H1 (cell line): ENCODE measurements around the gene DNAAF5. TPM values are rescaled to one million over a fixed set of nuclear protein-coding genes. Genes with fewer than 3 reads are reported as not detected.

Source experiments
- CTCF ChIA-PET: fragments of 300-600 bp; sonication (Branson Sonifier 250); formaldehyde crosslinking; loops from one replicate; lab custom pipeline; 2021; ENCODE audit not compliant: partially characterized antibody; lab: Charles Lee
- POLR2A ChIA-PET: fragments of 300-600 bp; sonication (Branson Sonifier 250); formaldehyde crosslinking; loops from one replicate; lab custom pipeline; 2021; ENCODE audit warnings: inconsistent platforms; ENCODE audit not compliant: partially characterized antibody; lab: Charles Lee
- DNase-seq, 2 experiments: peaks; one replicate each; pipeline versions ENCODE4 v3.0.0 to v3.0.0-alpha.2; 2010 to 2022; ENCODE audit warnings: low spot score in 2 of 2, low read depth in 1 of 2, mixed read lengths in 1 of 2
- FAIRE-seq: peaks from 2 replicates; lab custom pipeline; 2011; peaks lifted over from hg19 to GRCh38; lab: Jason Lieb, UNC
- H2AFZ ChIP-seq: 2 replicates; pipeline ENCODE4 v1.8.1; 2012; ENCODE audit warnings: low read length, inconsistent platforms
- H2AK5ac ChIP-seq: 2 replicates; pipeline ENCODE4 v1.6.1; 2013; ENCODE audit warnings: low read depth, low read length
- H2BK120ac ChIP-seq: replicated peaks from 2 replicates; pipeline ENCODE3; 2013; ENCODE audit warnings: low read depth, low read length, inconsistent platforms
- H2BK12ac ChIP-seq: 2 replicates; pipeline ENCODE4 v1.6.1; 2013; ENCODE audit warnings: low read depth, low read length
- H2BK15ac ChIP-seq: 2 replicates; pipeline ENCODE4 v1.6.1; 2013; ENCODE audit warnings: low read length
- H2BK20ac ChIP-seq: 2 replicates; pipeline ENCODE4 v1.6.1; 2013; ENCODE audit warnings: low read length
- H2BK5ac ChIP-seq: 2 replicates; pipeline ENCODE4 v1.6.1; 2013; ENCODE audit warnings: low read depth, low read length
- H3K14ac ChIP-seq: 2 replicates; pipeline ENCODE4 v1.6.1; 2013; ENCODE audit warnings: inconsistent platforms; ENCODE audit not compliant: insufficient read length
- H3K18ac ChIP-seq: 2 replicates; pipeline ENCODE4 v1.6.1; 2013; ENCODE audit warnings: low read length; ENCODE audit errors: extremely low read depth
- H3K23ac ChIP-seq: 2 replicates; pipeline ENCODE4 v1.6.1; 2013; ENCODE audit warnings: inconsistent platforms; ENCODE audit not compliant: insufficient read length
- H3K23me2 ChIP-seq: 2 replicates; pipeline ENCODE4 v1.6.1; 2013; ENCODE audit warnings: low read depth, low read length
- H3K27ac ChIP-seq: 2 replicates; pipeline ENCODE4 v1.6.1; 2011; ENCODE audit warnings: low read depth, low read length, inconsistent platforms
- H3K27me3 ChIP-seq, 4 experiments: replicated peaks in 1 of 4; 1 replicate in 1 of 4; 2 replicates in 3 of 4; pipeline versions ENCODE4 v1.6.1 to v1.8.1; 2011 to 2013; ENCODE audit warnings: low read length in 3 of 4, mild to moderate bottlenecking in 3 of 4, inconsistent platforms in 2 of 4, mixed read lengths in 2 of 4, moderate library complexity in 1 of 4; ENCODE audit not compliant: control insufficient read depth in 3 of 4, insufficient read depth in 3 of 4; ENCODE audit errors: extremely low read depth in 1 of 4
- H3K36me3 ChIP-seq, 4 experiments: 2 replicates each; pipeline versions ENCODE4 v1.6.1 to v1.8.1; 2011 to 2013; ENCODE audit warnings: mild to moderate bottlenecking in 4 of 4, low read length in 3 of 4, moderate library complexity in 2 of 4, control low read depth in 1 of 4, inconsistent platforms in 1 of 4; ENCODE audit not compliant: insufficient read depth in 4 of 4, control insufficient read depth in 2 of 4
- H3K4ac ChIP-seq: replicated peaks from 2 replicates; pipeline ENCODE3; 2013; ENCODE audit warnings: low read length, low read depth, mixed read lengths, inconsistent platforms; ENCODE audit not compliant: insufficient read length
- H3K4me1 ChIP-seq, 4 experiments: replicated peaks in 1 of 4; 1 replicate in 1 of 4; 2 replicates in 3 of 4; pipeline versions ENCODE4 v1.6.1 to v1.8.1; 2011 to 2013; ENCODE audit warnings: low read length in 3 of 4, inconsistent platforms in 2 of 4, mixed read lengths in 1 of 4; ENCODE audit not compliant: insufficient read depth in 4 of 4, control insufficient read depth in 3 of 4
- H3K4me2 ChIP-seq, 2 experiments: 2 replicates each; pipeline versions ENCODE4 v1.6.1 to v1.8.1; 2011 to 2013; ENCODE audit warnings: low read depth in 2 of 2, low read length in 2 of 2, control low read depth in 1 of 2, inconsistent platforms in 1 of 2, mild to moderate bottlenecking in 1 of 2; ENCODE audit not compliant: insufficient read depth in 1 of 2
- H3K4me3 ChIP-seq, 4 experiments: fragments of 200-600, 300-600 bp in 1 of 4; sonication (generic), shearing (Covaris generic), sonication (Bioruptor Twin) in 1 of 4; 2 replicates each; pipeline versions ENCODE4 v1.5.1 to v1.8.1; 2011 to 2016; ENCODE audit warnings: low read length in 4 of 4, low read depth in 3 of 4, control low read depth in 2 of 4, inconsistent platforms in 2 of 4, mild to moderate bottlenecking in 2 of 4, mixed read lengths in 1 of 4, moderate library complexity in 1 of 4; ENCODE audit not compliant: insufficient read depth in 2 of 4; ENCODE audit errors: extremely low read depth in 1 of 4
- H3K56ac ChIP-seq: replicated peaks from 2 replicates; pipeline ENCODE3; 2013; ENCODE audit warnings: low read depth, mild to moderate bottlenecking, mixed read lengths, low read length, inconsistent platforms; ENCODE audit not compliant: insufficient read length
- H3K79me1 ChIP-seq: 2 replicates; pipeline ENCODE4 v1.6.1; 2013; ENCODE audit warnings: low read depth, low read length, control low read depth
- H3K79me2 ChIP-seq, 2 experiments: 2 replicates each; pipeline versions ENCODE4 v1.6.1 to v1.8.1; 2012 to 2013; ENCODE audit warnings: low read length in 2 of 2, mild to moderate bottlenecking in 2 of 2, inconsistent platforms in 1 of 2; ENCODE audit not compliant: insufficient read depth in 2 of 2, control insufficient read depth in 1 of 2
- H3K9ac ChIP-seq, 4 experiments: replicated peaks in 1 of 4; 1 replicate in 1 of 4; 2 replicates in 3 of 4; pipeline versions ENCODE4 v1.6.1 to v1.8.1; 2011 to 2013; ENCODE audit warnings: low read depth in 3 of 4, low read length in 3 of 4, control low read depth in 2 of 4, mild to moderate bottlenecking in 2 of 4, moderate library complexity in 2 of 4, inconsistent platforms in 1 of 4; ENCODE audit errors: extremely low read depth in 1 of 4
- H3K9me3 ChIP-seq, 2 experiments: 2 replicates each; pipeline versions ENCODE4 v1.6.1 to v1.8.1; 2012 to 2013; ENCODE audit warnings: mild to moderate bottlenecking in 2 of 2, moderate library complexity in 2 of 2, control low read depth in 1 of 2, inconsistent platforms in 1 of 2, low read depth in 1 of 2, low read length in 1 of 2, mixed read lengths in 1 of 2; ENCODE audit not compliant: insufficient read depth in 2 of 2
- H4K20me1 ChIP-seq, 2 experiments: replicated peaks in 1 of 2; 2 replicates each; pipeline versions ENCODE3 to v1.8.1; 2011 to 2013; ENCODE audit warnings: inconsistent platforms in 2 of 2, low read length in 2 of 2, mild to moderate bottlenecking in 1 of 2; ENCODE audit not compliant: insufficient read depth in 2 of 2, control insufficient read depth in 1 of 2
- H4K5ac ChIP-seq: 2 replicates; pipeline ENCODE4 v1.6.1; 2013; ENCODE audit warnings: low read length, low read depth, mixed read lengths, inconsistent platforms; ENCODE audit not compliant: insufficient read length
- H4K8ac ChIP-seq: 2 replicates; pipeline ENCODE4 v1.8.0; 2013; ENCODE audit warnings: mild to moderate bottlenecking, moderate library complexity, low read length, inconsistent platforms; ENCODE audit not compliant: insufficient read depth; ENCODE audit errors: extremely low read depth
- H4K91ac ChIP-seq: replicated peaks from 2 replicates; pipeline ENCODE3; 2013; ENCODE audit warnings: low read length, mixed read lengths, inconsistent platforms; ENCODE audit not compliant: insufficient read length
- CBX5 ChIP-seq: fragments of 300-800, 300-1000 bp; sonication (generic); IDR thresholded peaks from 2 replicates; pipeline ENCODE4 v1.7.1; 2016; ENCODE audit warnings: antibody characterized with exemption, low read length, low read depth
- KDM1A ChIP-seq: fragments of 200-600, 300-600 bp; sonication (generic); IDR thresholded peaks from 2 replicates; pipeline ENCODE4 v1.7.1; 2016; ENCODE audit warnings: mild to moderate bottlenecking, low read length, borderline replicate concordance
- POLR2AphosphoS5 ChIP-seq: IDR thresholded peaks from 2 replicates; pipeline ENCODE4 v1.6.1; 2011; ENCODE audit warnings: low read depth, low read length
- WGBS, 2 experiments: shearing (Covaris generic) in 1 of 2; methylation state at CpG; one replicate each; pipeline versions ENCODE4 v1.1.6 to v1.1.7; 2013 to 2015; ENCODE audit warnings: low lambda C conversion rate in 2 of 2, mixed read lengths in 2 of 2, inconsistent platforms in 1 of 2, low coverage in 1 of 2, missing lambda C conversion rate in 1 of 2; ENCODE audit not compliant: insufficient replicate concordance in 2 of 2, insufficient coverage in 1 of 2, insufficient read length in 1 of 2; ENCODE audit errors: extremely low coverage in 1 of 2, missing lambda C conversion rate in 1 of 2; 5-methylcytosine and 5-hydroxymethylcytosine counted together
- polyA plus RNA-seq, 7 experiments: library from polyadenylated mRNA; depleted of rRNA in 3 of 7; stranded (reverse) in 5 of 7; unstranded in 2 of 7; fragments of >200 nt in 5 of 7; fragments of 200-250 nt in 2 of 7; gene quantifications; 1 replicate in 5 of 7; 2 replicates in 1 of 7; 4 replicates in 1 of 7; pipeline versions ENCODE4 v1.2.1 to v1.2.3, GENCODE V29; 2011 to 2013; ENCODE audit warnings: missing spikeins in 2 of 7, mixed read lengths in 2 of 7
- total RNA-seq: library from RNA; stranded (reverse); fragmentation: NEBNext Ultra II Directional; extraction: Animal tissue kit (Norgen Biotek cat#: 25700); gene quantifications from 2 replicates; pipeline ENCODE4 v1.2.1, GENCODE V29; 2021

The DNAAF5 gene
- total and polyA plus RNA-seq, 2 of the 8 experiments (the other 6 are each of a cell fraction or from before 2014, with no cell fraction given) = 55.1 to 95.9 TPM

- Histone ChIP-seq H3K14ac (no peak overlapping the region), H3K4ac (no peak overlapping the region)
- CTCF ChIA-PET = interaction anchor here (0.9 to 2.5 kb wide), 3 partner anchors 21 to 443 kb away, joined by 3 to 7 read pairs (median 3); no protein-coding TSS in a partner anchor
These were observed 37.3 kb downstream of the DNAAF5 start for GRCh38 chr7:763762-764161.

More at GRCh38 chr7:763762-764161, 37.3 kb downstream of the DNAAF5 start:
- Histone ChIP-seq H3K56ac (no peak overlapping the region), H4K5ac (no peak overlapping the region), H3K4me2 (no peak overlapping the region), H3K9ac (no peak overlapping the region), H3K27me3 (no peaks in the 10 kb centered on the region), H4K8ac (no peak overlapping the region), H2BK15ac (no peak overlapping the region), H4K20me1 (peaks cover 0 to 13% of the 10 kb centered on the region in 2 experiments), H3K9me3 (no peaks in the 10 kb centered on the region), H3K23ac (no peak overlapping the region), H3K23me2 (no peaks in the 10 kb centered on the region), H4K91ac (no peak overlapping the region), H2BK12ac (no peak overlapping the region), H3K4me1 (no peaks in the 10 kb centered on the region), H2BK20ac (no peak overlapping the region), H2BK5ac (no peak overlapping the region; the same call in 1 of the 2 replicates), H3K79me2 (no peaks in the 10 kb centered on the region), H2AK5ac (no peak overlapping the region), H3K27ac (no peak overlapping the region), H3K4me3 (no peak overlapping the region), H3K36me3 (peaks cover 10 to 27% (median 17%) of the 10 kb centered on the region in 4 experiments; a peak in 7 of 8 replicates), H3K18ac (no peak overlapping the region), H3K79me1 (no peaks in the 10 kb centered on the region; the same call in 1 of the 2 replicates), H2AFZ (no peak overlapping the region), H2BK120ac (no peak overlapping the region)
- TF ChIP-seq POLR2AphosphoS5 (no peak), KDM1A (no peak), CBX5 (no peak)
- POLR2A ChIA-PET = interaction anchor here (0.9 kb wide), 1 partner anchor 124 kb away, joined by 3 read pairs; no protein-coding TSS in a partner anchor
- 96% methylated on average over 19 of the region's 19 CpGs; no CpG with 5 or more reads in 1 of the 2 experiments for WGBS, 2 experiments
- no peak for DNase-seq
- FAIRE-seq = no peak
